Forelimb muscle (tissue), 1 donor: ENCODE measurements around the gene AGAP1. TPM values are rescaled to one million over a fixed set of nuclear protein-coding genes. Genes with fewer than 3 reads are reported as not detected.

ENCODE experiments used
- DNase-seq: peaks from one replicate; pipeline ENCODE4 v3.0.0-alpha.2; 2013; ENCODE audit warnings: low read depth
- polyA plus RNA-seq: library from polyadenylated mRNA; unstranded; fragments of 120-200 nt; gene quantifications from one replicate; pipeline ENCODE4 v1.2.1, GENCODE V29; 2013; ENCODE audit not compliant: insufficient read length

Gene AGAP1
- polyA plus RNA-seq, 1 donor: 25.9 TPM

DNA sequence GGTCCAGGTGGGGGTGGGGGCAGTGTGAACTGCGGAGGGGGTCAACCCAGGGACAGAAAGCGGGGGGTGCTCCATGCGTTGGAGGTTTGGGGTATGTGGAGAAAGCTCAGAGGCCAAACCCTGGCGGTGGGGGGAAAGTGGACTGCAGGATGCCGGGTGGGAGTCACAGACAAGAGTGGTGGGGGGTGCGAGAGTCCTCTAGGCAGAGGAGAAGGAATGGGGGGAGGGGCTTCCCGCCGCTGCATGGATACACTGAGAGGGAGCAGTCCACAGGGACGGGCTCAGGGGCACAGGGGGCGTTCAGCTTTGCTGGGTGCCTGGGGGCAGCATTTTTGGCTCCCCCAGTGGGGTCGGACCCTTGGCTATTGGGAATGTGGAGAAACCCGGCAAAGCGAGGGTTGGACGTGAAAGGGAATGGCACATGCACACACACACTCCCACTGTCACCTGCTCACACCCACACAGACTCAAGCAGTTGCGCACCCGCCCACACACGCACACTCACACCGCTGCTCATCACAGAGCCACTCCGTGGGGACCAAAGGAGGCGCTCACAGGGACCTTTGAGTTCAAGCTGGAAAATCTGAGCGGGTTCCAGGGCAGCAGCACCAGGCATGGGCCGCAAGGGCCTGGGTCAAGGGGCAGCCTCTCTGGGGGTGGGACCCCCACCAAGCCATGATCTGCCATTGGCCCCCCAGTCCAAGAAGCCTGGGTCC is 666.7 kb downstream of the AGAP1 start:
- no peak for DNase-seq

DNA sequence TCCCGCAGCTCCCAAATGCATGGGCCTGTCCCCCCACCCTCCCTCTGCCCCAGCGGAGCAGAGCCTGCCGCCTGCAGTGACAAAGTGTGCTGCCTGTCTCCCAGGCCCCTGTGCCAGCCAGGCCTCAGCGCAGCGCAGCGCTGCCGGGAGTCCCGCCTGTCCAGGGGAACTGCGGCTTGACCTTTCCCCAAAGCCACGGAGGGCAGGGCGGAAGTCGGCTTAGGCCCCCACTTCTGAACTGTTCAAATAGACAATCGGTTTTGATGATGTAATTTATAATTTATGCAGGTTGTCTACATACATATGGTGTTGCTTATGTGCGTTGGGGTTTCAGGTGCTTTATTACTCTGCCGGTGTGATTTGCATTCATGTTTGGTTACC is 667.2 kb downstream of the AGAP1 start:
- DNase-seq: no peak

DNA sequence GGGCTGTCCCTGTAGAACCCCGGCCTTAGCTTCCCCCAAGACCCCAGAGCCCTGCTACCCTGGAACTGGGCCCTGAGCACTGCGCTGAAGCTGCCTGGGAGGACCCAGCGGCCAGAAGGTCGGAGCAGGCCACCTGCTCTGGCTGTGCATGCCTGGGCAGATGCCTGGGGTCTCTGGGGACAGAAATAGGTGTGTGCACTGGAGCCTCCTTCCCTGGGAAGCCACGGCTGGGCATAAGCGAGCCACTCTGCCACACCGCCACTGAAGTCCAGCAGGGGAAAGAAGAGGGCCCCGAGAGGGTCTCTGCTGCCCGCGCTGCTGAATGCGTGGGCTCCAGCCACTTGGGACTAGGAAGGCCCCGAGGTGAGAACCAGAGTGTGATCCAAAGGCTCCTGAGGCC is 667.7 kb downstream of the AGAP1 start:
- DNase-seq: no peak

DNA sequence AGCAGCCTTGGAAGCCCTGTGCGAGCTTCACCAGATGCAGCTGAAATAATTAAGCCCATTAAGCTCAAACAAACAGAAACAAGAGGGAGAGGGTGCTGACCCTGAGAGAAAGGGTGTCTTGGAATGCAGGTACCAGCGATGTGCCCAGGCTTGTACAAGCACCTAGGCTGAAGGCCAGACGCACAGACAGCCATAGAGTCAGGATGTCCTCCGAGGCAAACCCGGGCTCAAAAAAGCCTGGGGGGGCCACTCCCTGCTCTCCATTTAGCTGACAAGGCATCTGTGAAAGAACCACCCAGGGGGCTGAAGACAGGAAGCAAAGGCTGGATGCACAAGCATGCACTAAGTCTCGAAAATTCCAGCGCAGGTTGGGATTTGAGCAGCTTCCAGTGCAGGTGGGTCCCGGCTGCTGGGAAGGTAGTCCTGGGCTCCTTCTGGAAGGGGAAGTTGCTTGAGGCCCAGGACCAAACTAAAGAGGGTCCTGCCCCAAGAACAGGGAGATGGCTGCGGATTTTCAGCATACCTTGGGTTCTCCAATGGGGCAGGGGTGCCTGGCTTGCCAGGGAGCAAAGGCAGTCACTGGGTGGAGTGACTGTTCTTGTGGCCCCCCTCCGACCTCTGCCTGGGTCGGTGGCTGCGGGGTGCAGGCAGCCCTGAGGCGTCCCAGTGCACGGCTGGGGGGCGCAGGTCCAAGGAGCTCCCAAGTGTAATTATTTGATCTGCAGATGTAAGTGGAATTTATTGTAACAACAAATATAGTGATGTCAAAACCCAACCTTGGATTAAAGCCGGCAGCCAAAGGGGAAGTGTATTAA is 668.4 kb downstream of the AGAP1 start:
- no peak for DNase-seq

DNA sequence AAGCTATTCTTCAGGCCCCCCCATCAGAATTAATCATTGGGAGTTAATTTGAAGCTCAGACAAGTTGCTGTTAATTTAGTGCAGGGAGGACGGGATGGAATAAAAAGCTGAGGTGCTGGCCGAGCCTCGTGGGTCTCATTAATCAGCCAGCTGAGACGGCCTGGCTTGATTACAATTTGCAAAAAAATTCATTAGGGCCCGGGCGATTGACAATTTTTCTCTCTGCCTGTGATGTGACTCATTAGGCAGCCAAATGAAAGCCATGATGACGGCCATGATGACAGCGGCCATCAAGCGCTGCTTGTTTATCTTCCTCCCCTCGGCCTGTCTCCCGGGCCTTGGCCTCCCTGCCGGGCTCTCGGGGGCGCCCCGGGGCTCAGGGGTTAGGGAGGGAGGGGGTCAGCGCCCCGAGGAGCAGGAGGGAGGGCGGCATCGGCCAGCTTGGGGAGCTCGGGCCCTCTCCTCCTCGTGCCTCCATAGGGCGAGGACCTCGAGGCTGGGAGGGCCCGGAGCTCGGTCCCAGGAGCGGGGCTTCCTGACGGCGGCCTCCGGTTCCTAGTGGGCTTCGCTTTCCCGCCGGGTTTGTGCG is 669.1 kb downstream of the AGAP1 start:
- DNase-seq: no peak

DNA sequence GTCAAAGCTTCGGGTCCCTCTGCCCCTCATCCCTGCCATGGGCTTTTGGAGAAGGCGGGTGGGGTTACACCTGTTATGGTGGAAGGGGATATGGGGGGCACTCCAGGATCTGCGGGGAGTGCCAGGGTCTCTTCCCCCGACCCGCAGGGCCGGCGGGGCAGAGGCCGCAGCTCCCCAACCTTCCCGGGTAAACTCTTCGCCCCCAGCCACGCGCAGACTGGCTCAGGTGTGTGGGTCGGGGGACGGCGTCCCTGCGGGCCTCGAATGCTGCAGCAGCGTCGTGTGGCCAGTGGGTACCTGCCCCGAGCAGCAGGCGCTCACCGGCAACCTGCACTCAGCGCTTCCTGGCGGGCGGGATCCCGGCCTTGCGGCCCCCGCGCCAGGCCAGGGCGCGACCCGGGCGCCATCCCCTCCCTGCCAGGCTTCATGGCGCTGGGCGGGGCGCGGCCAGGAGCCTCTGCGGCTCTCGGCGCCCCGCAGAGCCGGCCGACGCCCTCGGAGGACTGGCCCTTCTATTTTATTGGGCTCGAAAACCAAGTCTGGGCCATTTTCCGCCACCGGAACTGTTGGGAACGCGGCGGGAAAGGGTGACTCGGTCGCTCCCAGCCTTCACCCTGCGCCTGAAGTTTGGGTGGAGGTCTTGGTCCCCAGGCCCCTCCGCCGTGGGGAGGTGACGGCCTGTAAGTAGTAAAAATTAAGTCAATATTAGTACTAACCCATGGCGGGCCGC is 669.8 kb downstream of the AGAP1 start:
- no peak for DNase-seq

DNA sequence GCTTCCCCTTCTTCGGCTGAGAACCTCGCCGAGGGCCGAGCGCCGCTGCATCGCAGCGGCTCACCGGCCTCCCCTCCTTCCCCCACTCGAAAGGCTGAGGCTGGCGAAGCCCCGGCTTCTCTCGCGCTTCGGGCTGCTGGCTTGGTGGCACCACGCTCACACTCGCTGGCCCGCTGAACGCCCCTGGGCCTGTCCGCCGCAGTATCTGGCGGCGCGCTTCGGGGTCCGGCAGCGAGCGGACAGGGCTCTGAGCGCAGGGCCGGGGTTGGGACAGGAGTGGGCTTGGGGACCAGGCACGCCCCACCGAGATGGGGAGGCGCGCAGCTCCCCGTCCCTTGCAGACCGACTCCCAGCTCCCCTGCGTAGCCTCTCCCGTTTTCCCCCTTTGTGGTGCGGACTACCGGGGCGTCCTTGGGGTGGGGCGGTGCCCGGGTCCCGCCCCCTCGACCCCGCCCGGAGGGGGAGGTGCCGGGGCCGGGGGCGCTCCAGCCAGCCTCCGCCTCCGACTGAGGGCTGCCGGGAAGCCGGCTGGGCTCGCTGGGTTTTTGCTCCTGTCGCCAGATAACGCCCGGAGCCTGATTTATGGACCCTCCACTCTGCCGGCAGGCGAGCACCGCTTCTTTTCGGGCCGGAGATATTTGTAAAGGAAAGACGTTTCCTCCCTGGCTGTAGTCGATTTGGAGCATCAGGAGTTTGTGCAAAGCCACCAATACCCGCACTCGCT is 670.5 kb downstream of the AGAP1 start:
- DNase-seq: no peak

DNA sequence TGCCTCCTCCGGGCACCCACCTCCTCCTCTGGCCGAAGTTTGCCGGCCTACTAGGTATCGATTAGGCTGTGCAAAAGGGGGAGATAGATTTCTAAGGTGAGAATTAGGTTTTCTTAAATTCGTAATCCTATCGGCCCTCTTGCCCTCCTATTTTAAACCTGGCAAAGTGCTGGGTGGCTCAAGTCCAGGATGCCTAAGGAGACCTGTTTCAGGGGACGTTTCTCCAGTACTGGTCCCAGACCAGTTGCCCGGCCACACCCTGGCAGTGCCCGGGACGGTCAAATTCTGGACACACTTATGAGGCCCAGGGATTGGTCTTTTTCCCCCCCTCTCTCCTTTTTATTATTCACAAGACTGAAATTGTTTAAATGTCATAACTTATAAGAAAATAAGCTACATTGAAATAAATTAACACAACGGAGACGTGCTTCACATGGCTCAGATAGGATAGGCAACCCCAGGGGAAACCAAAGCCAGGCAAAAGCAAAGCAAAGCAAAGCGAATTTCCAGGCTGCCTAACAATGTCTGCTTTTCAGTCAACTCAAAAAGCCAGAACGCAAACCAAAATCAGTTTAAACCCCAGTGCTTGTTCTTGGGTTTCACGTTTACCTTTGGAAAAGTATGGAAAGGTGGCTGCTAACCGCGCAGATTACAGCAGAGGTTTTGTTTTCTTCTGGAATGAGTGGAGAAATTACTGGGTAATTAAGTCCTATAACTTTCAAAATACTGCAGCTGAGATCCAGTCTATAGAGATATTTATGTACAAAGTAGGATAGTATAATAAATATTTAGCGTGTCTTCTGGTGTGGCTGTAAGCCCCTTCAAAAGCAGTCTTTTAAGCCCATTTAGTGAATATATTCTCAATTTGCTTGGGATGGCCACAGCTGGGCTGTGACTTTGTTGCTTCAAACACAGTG is 671.3 kb downstream of the AGAP1 start:
- DNase-seq: no peak

DNA sequence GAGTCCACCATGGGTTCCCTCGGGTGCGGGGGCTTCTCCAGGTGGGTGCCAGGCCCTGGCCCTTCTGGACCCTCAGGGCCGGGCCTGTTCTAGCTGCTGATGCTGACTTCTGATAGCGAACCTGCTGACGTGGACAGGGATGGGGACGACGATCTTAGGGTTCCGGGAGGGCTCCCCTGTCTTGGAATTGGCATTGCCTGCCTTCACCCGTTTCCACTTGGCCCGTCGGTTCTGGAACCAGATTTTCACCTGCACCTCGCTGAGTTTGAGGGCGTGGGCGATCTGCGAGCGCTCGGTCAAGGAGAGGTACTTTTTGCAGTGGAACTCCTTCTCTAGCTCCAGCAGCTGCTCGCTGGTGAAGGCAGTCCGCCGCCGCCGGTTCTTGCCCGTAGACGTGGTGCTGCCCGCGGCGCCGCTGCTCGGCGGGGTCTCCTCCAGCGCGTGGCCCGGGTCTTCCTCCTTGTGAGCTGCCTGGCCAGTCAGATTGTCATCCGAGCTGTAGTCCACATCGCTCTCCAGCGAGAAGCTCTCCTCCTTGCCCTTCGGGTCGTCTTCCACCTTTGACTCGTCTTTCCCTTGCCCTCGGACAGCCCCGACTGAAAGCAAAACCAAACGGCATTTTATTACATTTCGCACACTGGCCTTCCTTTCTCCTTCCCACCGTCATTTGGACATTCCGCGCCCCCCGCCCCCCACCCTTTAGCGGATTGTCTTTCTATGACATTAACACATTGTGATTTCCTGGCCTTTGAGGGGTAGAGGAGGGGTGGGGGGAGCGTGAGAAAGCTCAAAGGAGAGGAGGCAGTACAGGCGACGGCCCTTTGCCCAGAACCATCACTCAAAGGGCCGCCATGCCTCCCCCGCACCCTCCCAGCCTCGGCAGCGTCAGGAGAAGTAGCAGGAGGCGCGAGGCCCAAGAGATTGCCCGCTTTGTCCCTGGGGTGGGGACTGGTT is 672.3 kb downstream of the AGAP1 start:
- no peak for DNase-seq

DNA sequence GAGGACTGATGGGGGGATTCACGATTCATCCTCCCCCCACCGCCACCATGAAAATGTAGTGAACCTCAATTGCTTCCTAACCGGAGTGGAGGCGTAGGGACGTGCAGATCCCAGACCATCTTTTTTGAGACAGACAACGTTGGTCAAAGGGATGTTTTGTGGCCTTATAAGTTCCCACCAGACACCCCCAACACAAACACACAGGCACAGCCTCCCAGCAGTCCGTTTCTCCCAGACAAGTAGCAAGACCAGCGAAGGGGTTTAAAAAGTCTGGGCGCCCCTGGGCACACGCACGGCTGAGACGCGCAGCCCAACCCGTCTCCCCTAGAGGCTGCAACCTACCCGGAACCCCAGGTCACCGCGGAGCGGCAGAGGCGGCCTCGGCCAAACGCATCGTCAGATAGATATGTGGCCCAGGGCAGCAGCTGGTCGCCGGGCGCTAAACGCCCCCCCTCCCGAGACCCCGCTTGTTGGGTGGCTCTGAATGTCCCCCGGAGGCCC is 673.0 kb downstream of the AGAP1 start:
- DNase-seq: no peak

DNA sequence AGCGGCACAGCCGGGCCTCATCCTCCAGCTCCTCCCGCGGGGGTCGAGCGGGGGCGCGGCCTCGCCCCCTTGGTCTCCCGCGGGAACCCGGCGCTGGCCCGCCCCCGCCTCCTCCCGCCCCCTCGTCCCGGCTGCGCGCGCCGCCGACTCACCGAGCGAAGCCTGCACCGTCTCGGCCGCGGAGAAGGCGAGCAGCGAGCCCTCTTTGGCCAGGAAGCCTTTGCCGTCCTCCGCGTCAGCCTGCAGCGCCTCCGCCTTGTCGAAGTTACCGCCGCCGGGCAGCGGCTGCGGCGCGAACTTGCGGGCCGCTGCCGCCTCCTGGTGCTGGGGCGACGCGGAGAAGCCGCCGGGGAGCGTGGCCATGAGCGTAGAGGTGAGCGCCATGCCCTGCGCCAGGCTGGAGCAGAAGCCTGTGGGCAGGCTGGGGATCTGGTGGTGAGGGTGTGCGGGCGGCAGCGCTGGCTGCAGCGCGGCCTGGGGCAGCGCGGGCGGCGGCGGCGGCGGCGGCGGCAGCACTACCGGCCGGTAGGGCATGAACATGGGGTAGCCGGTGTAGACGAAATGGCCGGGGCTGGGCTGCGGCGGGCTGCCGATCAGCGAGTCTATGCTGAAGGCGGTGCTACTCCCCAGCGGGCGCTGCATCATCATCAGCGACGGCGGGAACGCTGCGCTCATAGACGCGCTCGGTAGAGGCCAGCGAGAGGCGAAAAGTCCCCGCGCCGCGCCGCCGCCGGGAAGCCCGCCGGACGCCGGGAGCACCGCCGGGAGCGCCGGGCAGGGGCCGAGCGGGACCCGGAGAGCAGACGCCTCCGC is 673.7 kb downstream of the AGAP1 start:
- no peak for DNase-seq

DNA sequence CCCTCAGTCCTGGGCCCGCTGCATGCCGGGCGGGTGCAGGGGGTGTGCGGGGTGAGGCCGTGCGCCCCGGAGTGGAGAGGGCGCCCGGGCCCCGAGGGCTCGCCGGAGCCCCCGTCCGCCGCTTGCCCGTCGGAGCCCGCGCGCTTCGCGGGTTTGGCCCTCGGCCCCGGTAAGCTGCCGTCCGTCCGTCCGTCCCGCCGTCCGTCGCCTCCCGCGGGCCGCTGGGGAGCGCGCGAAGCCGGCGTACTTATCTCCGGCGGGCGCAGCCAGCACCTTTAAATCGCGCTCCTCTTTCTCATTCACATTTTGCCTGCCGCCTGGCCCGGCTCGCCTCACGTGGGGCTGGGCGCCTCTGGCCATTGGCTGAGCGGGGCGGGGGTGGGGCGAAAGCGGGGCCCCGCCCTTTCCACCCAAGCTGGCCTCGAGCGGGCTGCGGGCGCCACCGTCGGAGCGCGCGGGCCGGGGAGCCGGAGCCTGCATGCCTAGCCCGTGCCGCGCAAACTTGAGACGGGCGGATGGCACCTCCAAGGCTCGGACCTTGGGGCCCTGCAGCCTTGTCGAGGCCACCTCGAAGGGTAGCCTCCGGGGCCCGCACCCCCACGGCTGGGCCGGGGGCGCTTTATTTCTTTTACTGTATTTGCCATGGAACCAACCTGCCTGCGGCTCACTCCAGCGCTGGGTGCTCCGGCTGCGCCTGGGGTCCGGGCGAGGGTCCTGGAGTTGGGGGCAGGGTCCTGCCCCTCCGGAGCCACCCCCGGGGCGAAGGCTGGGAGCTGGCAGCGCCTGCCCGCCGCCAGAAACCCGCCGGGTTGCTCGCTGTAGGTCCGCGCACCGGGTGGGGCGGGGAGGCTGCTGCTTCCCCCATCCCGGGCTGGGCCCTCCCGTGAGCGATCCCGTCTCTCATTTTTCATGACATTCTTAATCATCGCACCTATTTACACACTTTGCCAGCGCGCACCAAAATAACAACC is 674.6 kb downstream of the AGAP1 start, which contains the start of gene GBX2:
TSS of gene GBX2 (minus strand) at position 277 of the 971 bp plus-strand sequence. CDS start 415 bp downstream, outside the sequence.
- no peak for DNase-seq

DNA sequence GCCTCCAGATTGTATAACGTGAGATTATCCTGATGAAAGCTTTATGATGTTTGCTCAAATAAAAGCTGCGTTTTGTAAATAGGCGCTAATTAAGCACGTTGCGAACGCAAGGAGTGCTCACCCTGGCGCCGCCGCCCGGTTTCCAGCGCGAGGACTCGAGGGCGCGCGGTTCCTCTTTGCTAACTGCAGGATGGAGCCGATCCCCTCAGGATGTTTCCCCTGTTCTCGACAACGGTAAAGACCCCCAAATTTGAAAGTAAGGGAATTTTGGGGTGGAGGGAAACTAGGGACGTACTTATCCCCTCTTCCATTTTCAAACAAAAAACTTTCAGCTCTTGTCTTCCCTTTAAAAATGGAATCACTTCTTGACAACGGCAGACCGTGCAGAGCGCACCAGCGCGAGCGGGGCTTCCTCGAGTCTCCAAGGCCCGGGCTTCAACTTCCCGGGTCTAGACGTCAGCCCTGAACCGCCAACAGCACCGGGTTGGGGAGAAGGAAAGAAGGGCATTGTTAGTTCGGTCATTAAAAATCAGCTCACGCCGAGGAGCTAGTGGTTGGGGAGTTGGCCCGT is 675.4 kb downstream of the AGAP1 start:
- no peak for DNase-seq

DNA sequence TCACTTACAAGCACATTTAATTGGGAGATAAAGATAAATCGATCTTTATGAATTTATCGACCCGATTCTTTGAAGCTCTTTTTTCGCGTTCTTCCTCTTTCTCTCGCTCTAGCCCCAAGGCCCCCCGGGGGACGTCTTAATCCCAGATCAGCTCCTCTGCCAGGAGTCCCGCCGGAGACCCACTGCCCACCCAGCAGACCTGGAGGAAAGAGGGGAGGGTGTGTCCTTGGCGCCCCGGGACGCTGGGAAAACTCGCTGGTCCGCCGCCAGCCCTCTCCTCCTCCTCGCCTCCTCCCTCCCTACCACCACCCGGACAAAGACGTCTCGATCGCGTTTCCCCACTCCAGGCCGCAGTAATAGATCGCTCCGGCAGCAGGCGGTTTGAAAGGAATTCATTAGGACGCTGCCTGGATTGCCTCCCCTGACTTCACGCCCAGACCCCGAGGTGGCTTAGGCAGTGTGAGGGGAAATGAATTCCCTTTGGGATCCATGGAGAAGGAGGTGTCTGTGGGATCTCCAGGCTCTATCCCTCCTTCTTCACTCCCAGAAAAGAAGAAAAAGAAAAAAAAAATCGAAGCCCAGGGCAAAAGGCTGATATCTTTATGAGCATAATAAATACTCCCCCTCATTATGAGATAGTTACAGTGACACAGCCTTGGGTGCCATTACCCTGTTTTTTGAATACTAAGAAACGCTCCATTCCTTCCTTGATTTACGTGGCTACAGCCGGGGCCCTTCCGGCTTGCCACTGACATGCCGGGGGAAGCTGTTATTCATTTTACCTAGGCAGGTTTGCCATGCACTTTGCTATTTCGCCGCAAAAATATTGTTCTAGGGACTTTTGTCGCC is 676.1 kb downstream of the AGAP1 start:
- DNase-seq: no peak

DNA sequence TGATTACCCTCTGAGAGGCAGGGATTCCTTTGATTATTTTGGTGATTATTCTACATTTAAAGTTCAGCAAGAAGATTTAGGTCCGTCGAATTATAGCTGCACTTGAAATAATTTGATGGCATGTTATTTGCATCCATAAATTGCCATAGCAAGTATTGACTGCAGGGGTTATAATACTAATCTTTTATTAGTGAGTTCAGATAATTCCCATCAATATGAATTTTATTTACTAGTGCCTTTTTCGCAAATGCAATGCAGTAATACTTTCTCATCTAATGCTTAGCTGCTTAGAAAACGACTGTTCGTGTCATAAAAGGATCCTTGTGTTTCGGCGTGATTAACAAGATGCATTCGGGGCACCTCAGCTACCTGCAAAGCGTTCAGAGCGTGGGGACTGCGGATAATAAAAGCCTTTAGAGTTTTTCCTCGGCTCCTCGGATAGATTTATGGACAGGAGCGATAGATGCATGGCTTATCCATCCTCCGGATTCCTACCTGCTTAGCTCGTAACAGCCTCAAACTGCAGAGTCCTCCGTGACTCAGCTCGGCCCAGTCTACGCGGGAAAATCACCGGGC is 676.8 kb downstream of the AGAP1 start:
- no peak for DNase-seq
